Osteocyte (in vitro differentiated cells): ENCODE results near the gene OR5K4. TPM values are rescaled to one million over a fixed set of nuclear protein-coding genes. Genes with fewer than 3 reads are reported as not detected.

Source experiments
- DNase-seq: peaks from one replicate; pipeline ENCODE4 v3.0.0; 2021; ENCODE audit warnings: mixed read lengths; ENCODE audit not compliant: unreplicated experiment; ENCODE audit errors: extremely low spot score
- H3K27ac Mint-ChIP-seq: one replicate; pipeline ENCODE4 v1.8.0; 2021; ENCODE audit warnings: mild to moderate bottlenecking, mixed read lengths; ENCODE audit not compliant: unreplicated experiment
- H3K27me3 Mint-ChIP-seq: one replicate; pipeline ENCODE4 v1.8.0; 2021; ENCODE audit warnings: mixed read lengths; ENCODE audit not compliant: unreplicated experiment
- H3K36me3 Mint-ChIP-seq: one replicate; pipeline ENCODE4 v1.8.0; 2021; ENCODE audit warnings: mixed read lengths; ENCODE audit not compliant: unreplicated experiment
- H3K4me1 Mint-ChIP-seq: one replicate; pipeline ENCODE4 v1.8.0; 2021; ENCODE audit warnings: mixed read lengths; ENCODE audit not compliant: unreplicated experiment
- H3K4me3 Mint-ChIP-seq: one replicate; pipeline ENCODE4 v1.8.0; 2021; ENCODE audit warnings: mild to moderate bottlenecking, moderate library complexity, mixed read lengths; ENCODE audit not compliant: unreplicated experiment
- H3K9me3 Mint-ChIP-seq: one replicate; pipeline ENCODE4 v1.8.0; 2021; ENCODE audit warnings: mixed read lengths; ENCODE audit not compliant: unreplicated experiment
- CTCF ChIP-seq: fragments of 200-600 bp; sonication (generic); IDR thresholded peaks from 2 replicates; pipeline ENCODE4 v1.5.0; 2021; ENCODE audit warnings: antibody characterized with exemption, mild to moderate bottlenecking, moderate library complexity
- total RNA-seq: library from RNA; stranded (reverse); gene quantifications from 2 replicates; pipeline ENCODE4 v1.2.1, GENCODE V29; 2021

Gene OR5K4
- total RNA-seq, 1 donor from 2014 or later: not detected

- no peak for TF ChIP-seq CTCF
- Mint-ChIP-seq H3K27ac (no peak overlapping the region), H3K27me3 (peaks cover 32% of the 10 kb centered on the region), H3K4me3 (no peak overlapping the region), H3K9me3 (no peaks in the 10 kb centered on the region), H3K36me3 (no peaks in the 10 kb centered on the region), H3K4me1 (no peaks in the 10 kb centered on the region)
- DNase-seq: no peak
These were observed 22.3 kb upstream of the OR5K4 start for GRCh38 chr3:98331329-98331728.

GRCh38 chr3:98333989-98334606 lies 19.6 kb upstream of the OR5K4 start:
- H3K27ac Mint-ChIP-seq: no peak overlapping the region
- H3K4me1 Mint-ChIP-seq: no peaks in the 10 kb centered on the region
- H3K9me3 Mint-ChIP-seq: no peaks in the 10 kb centered on the region
- TF ChIP-seq CTCF: no peak
- no peaks in the 10 kb centered on the region for H3K36me3 Mint-ChIP-seq
- no peak overlapping the region for H3K4me3 Mint-ChIP-seq
- H3K27me3 Mint-ChIP-seq: peaks cover 31% of the 10 kb centered on the region
- DNase-seq: no peak

GRCh38 chr3:98339031-98339430 lies 14.6 kb upstream of the OR5K4 start:
- H3K4me1 Mint-ChIP-seq: no peaks in the 10 kb centered on the region
- no peak overlapping the region for H3K27ac Mint-ChIP-seq
- no peaks in the 10 kb centered on the region for H3K9me3 Mint-ChIP-seq
- DNase-seq: no peak
- no peak overlapping the region for H3K4me3 Mint-ChIP-seq
- no peaks in the 10 kb centered on the region for H3K36me3 Mint-ChIP-seq
- no peak for TF ChIP-seq CTCF
- peaks cover 16% of the 10 kb centered on the region for H3K27me3 Mint-ChIP-seq

GRCh38 chr3:98341758-98342157 lies 11.9 kb upstream of the OR5K4 start:
- Mint-ChIP-seq H3K27ac (no peak overlapping the region), H3K36me3 (no peaks in the 10 kb centered on the region), H3K4me3 (no peak overlapping the region), H3K9me3 (no peaks in the 10 kb centered on the region), H3K4me1 (no peaks in the 10 kb centered on the region), H3K27me3 (peaks cover 14% of the 10 kb centered on the region)
- no peak for DNase-seq
- no peak for TF ChIP-seq CTCF

- DNase-seq: no peak
- Mint-ChIP-seq H3K27me3 (peaks cover 16% of the 10 kb centered on the region), H3K27ac (no peak overlapping the region), H3K4me1 (no peaks in the 10 kb centered on the region), H3K4me3 (no peak overlapping the region), H3K36me3 (no peaks in the 10 kb centered on the region), H3K9me3 (no peaks in the 10 kb centered on the region)
- peak; percentile 48 for TF ChIP-seq CTCF
These were observed 9.8 kb upstream of the OR5K4 start for GRCh38 chr3:98343647-98344507.
